GM21529 (cell line): Measurements from ENCODE around the gene OBP2B.
"Not testable (repeated sequence)": the region's sequence is repeated elsewhere in the genome, so short reads cannot be mapped to it uniquely, and the experiment has no call there.

Experiments
- ATAC-seq: cut with Tn5 transposase; IDR thresholded peaks from one replicate; pipeline ENCODE4 v1.9.1; 2021; ENCODE audit not compliant: unreplicated experiment

The OBP2B gene

GRCh38 chr9:133238851-133239532, 29.9 kb upstream of the OBP2B start:
- ATAC-seq: no peak

GRCh38 chr9:133238272-133238850, 29.3 kb upstream of the OBP2B start:
- ATAC-seq: no peak

DNA sequence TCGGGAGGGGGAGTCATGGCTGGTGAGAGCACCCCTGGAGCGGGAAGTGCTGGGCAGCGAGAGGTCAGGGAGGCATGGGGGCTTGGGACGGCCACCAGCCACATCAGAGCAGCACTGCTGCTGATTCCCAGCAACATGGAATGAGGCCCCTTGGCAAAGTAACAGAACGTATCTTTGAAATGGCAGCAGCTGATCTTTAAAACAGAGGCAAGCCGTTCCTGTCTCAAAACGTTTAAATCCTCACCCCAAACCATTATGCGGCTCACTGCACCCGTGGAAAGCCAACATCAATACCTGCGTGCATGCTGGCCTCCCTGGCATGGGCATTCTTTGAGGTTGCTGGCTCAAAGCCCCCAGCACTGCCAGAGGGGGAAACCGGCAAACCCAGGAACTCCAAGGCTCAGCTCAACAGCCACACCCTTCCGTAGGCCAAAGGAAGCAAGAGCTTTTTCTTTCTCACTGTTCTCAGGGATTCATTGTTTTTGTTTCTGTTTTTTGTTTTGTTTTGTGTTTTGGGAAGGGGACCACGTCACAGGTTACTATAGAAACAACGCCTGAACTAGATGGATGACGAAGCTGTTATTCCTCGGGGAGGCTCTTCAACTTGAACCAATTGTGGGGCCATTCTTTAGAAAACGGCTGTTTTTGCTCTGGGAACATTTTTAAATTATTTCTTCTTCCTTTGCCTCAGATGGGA, 28.1 kb upstream of the OBP2B start:
- ATAC-seq: no peak

DNA sequence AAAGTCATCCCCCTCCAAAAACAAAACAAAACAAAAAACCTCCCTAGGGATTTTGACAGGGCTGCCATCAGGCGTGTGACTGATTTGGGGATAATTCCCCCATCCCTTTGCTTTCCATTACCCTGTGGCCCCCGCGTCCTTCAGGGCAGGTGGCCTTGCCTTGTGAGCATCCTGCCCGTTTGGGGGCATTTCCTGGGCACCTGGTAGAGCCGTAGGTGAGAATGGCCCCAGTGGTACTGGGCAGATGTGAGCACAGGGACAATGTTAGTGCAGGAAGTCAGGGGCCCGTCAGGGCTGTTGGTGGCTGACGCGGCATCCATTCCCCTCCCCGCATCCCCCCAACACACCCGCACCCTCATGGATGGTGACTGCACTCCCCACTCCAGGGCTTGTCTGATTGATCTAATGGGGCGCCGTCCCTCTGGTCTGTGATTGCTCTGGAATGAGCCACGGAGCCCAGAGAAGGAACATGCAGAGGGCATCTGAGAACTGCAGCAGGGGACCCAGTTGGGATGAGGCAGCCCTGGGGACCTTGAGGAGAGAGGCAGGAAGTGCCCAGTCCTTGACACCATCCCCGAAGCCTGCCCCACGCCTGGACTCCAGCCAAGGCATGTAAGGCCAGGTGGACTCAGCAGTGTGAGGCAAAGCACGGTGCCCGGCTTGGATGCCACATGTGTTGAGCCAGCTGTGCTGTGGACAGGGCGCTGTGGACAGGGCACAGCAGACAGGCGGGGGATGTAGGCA, 27.4 kb upstream of the OBP2B start:
- not testable (repeated sequence) for ATAC-seq

- no peak for ATAC-seq
Measured at GRCh38 chr9:133235549-133236222, 26.6 kb upstream of the OBP2B start.

DNA sequence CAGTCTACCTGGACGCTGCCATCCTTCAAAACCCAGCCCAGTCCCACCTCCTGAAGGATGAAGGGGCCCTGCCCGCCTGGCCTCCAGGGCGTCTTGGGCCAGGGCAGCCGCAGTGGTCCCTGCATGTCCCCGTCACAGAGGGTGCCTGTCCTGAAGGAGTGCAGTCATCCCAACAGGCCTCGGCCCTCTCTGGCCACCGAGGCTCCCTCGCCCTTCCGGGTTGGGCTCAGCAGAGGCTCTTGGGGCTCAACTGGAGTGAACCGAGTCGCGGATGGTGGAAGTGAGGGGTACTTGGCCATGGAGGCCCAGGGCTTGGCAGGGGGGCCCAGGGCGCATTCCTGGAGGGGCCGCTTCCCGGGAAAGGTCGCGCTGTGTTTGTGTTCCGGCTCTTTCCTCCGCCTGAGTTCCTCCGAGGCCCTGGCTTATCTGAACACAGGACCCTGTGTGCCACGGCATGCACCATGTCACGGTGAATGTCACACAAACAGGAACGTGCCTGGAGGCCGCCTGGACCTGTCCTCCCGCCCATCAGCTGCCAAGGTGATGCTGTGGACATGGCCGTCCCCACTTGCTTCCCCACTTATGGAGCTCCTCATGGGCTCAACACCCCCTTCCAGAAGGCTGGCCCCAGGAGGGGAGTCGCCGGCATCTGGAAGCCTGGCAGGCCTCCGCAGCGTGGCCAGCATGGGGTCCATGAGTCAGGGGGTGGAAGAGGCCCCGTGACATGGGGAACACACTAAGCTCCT, 25.7 kb upstream of the OBP2B start:
- ATAC-seq: no peak

- no peak for ATAC-seq
Measured at GRCh38 chr9:133233681-133234432, 24.8 kb upstream of the OBP2B start.

DNA sequence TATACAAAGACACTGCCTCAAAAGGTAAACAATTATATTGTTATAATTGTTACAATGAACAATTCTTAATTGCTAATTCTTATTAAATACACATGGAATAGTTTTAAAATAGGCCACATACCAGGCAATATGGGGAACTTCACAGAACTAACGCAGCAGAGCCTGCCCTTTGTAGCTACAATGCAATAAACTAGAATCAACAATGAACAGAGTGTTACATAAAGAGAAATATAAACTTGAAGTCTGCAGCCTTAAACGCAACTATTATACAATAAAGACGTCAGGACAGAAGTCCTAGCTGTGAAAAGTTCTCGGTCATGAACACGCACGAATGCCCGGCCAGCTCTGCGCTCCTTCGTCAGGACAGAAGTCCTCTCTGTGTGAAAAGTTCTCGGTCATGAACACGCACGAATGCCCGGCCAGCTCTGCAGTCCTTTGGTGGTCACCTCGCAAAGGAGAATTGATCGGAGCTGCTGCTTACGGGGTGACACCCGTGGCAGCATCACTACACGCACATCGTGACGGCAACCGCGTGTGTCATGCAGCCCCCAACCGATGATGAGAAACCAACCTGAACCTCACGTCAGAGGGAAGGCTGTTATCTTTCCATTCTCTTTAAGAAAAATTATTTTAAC, 23.0 kb upstream of the OBP2B start:
- ATAC-seq: not testable (repeated sequence)

DNA sequence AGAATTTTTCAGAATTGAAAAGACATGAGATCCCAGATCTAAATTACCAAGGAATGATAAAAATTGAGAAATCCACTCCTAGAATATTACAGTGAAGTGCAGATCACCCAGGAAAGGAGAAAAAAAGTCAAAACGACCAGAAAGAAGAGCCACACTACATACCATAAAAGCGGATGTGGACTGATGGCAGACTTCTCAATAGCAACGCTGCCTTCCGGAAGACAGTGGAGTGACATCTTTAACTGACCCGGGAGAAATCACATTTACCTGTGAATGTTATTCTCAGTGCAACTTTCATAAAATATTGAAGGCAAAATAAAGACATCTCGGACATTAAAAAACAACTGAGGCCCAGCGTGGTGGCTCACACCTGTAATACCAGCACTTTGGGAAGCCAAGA, 21.5 kb upstream of the OBP2B start:
- not testable (repeated sequence) for ATAC-seq

GRCh38 chr9:133230093-133230492, 21.0 kb upstream of the OBP2B start:
- no peak for ATAC-seq

DNA sequence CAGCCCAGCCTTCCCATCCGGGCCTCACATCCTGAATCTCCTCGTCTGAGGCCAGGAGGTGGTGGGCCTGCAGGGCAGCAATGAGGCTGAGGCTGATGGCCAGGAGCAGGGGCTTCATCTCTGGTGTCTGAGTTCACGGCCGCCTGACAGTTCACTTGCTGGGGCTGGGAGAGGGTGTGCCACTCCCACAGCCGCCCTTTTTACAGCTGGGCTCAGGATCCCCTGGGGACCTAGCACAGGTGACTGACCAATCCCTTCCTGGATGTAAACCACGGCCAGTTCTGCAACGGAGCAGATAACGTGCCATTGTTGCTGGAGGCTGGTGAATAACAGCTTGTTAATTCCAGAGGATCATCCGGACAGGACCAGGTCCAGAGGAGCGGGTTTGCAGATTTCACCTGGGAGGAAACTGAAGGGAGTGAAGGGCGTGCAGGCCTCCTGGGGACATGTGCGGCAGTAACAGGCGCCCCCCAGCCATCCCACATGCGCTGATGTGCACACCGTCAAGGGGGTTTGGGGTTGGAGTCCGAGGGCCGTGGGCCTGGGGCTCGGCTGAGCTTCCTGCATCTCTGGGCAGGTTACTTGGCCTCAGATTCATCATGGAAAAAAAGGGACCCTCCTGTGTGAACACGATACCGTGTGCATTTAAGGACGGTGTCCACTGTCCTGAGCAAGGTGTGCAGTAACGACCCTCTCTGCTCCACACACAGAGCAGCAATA, 19.6 kb upstream of the OBP2B start:
- ATAC-seq: not testable (repeated sequence)

- ATAC-seq: not testable (repeated sequence)
Measured at GRCh38 chr9:133227996-133228395, 18.9 kb upstream of the OBP2B start.

DNA sequence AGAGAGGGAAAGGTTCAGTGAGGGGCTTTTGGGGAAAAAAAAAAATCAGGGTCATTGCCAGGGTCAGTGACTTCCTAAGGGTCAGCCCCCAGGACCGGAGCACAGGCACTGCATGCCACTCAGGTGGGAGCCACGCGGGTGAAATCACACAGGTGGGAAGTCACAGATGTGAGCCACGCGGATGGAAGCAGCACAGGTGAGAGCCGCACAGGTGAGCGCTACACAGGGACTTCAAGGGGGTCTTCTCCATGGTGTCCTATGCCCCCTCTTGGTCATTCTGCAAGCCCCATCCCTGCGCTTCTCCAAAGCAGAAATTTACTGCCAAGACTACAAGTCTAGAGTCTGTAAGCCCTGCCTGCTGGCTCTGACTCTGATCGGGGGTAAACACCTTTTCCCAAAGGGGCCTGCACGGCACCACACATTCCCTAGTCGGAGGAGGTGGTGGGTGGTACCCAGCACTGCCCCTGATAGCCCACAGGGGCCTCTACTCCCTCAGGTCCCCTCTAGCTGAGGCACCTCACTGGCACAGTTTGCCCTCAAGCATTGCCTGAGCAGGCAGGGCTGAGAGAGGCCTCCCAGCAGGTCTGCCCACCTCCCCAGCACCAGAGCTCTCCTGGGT, 18.3 kb upstream of the OBP2B start:
- no peak for ATAC-seq

DNA sequence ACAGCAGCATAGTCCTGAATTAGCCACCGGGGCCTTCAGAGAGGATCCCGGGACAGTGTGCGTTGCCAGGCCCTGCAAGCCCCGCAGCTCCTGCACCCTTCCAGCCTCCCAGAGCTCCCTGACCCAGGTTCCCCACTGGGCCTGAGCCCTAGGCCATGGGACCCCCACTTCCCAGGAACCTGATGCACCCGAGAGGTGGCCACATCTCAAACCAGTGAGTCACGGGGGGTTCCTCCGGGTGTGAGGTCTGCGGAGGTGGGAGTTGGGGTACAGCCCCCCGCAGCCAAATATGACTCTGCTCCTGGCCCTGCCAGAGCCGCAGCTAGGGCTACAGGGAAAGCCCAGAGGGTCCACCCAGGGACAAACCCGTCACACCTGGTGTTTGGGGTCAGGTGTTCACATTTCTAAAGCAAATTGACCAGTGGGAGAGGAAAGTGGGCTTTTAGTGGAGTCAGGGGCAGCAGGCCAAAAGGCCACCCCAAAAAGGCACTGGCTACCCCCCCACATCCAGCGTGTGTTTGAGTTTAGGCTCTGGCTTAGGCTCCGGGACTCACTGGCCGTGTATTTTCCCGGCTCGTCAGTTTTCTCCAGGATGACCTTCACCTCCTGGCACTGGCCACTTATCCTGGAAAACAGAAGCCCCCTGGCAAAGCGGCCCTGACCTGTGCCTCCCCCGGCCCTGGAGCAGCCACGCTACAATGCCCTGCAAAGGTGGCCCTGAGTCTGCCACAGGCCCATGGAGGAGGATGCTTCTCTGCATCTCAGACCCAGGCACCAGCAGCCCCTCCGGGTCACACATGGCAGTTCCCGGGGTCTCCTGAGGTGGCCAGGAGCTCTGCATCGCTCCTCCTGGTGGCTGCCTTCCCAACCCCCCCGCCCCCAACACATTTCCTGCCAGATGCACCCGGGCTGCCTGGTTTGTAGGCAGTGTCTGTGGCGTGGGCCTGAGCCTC, 17.4 kb upstream of the OBP2B start:
- no peak for ATAC-seq

GRCh38 chr9:133225171-133226011, 16.3 kb upstream of the OBP2B start:
- no peak for ATAC-seq

- ATAC-seq: no peak
Measured at GRCh38 chr9:133224762-133225161, 15.7 kb upstream of the OBP2B start.
